ENCODE data around the gene OR2A42.
A peak's percentile ranks its signal among the peaks of the same experiment; 100 is the strongest.
"Not testable (repeated sequence)": the region's sequence is repeated elsewhere in the genome, so short reads cannot be mapped to it uniquely, and the experiment has no call there.

The OR2A42 gene

DNA sequence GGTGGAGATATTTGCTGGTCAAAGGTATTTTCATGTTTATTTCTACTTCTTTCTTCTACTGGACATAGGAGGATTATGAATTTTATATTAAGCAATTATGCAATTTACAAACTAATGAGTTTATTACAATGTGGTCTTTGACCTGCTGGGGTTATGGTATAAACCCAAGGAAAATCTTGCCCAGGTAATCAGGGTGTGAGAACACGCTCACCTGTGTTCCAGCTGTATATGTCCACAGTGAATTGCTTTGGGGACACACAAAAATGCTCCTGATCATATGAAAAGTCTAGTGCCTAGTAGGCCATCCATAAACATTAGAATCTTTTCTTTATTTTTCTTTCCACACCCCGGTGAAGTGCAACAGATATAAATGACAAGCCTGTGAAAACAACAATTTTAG, at the start of gene OR2A42:
TSS of gene OR2A42 (minus strand) at position 241 of the 400 bp plus-strand sequence. CDS start 6,762 bp downstream, outside the sequence.
- not testable (repeated sequence) for DNase-seq (ENCODE audit: low spot score)

DNA sequence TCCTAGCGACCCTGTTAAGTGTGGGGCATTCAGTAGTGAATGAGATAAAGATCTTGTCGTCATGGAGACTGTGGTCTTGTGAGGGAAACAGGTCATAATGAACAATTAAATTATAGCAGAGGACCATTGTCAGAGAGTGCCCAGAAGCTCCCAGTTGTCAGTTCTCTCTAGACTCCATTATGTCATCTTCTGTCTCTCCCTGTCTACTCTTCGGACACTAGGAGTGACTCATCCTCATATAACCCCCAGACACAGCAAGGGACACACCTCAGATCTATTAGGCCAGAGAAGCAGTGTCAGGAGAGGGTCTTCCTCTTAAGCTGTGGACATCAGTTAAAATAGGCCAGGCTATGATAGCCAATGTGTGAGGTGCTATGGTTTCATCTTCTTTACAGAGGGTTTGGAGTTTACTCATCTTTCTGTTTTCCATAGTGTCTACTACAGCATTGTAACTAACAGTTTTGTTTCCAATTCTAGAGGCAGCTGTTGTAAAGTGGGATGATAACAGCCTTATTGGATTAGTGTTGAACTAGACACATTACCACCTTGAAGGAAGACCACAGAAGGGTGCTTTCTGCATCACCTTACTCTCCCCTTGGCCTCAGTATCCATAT, 47.9 kb upstream of the OR2A42 start:
- not testable (repeated sequence) for DNase-seq (ENCODE audit: low spot score)

DNA sequence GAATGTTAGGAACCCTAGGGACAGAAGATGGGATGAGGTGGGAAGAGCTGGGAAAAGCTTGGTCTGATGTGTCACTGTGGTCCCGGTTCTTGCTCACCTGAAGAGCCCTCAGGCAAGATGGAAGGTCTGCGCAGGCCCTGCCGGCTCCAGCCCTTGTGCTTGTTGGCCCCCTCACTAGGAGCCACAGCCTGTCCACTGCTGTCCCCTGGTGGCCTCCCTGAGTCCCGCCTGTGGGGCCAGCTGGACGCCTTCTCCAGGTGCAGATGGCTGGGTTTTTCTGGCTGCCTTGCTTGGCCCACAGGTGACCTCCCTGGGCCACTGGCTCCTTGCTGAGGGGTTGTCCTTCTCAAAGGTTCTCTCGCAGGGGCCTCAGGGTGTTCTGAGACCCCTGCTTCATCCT, 44.3 kb upstream of the OR2A42 start:
- not testable (repeated sequence) for DNase-seq (ENCODE audit: low spot score)

DNA sequence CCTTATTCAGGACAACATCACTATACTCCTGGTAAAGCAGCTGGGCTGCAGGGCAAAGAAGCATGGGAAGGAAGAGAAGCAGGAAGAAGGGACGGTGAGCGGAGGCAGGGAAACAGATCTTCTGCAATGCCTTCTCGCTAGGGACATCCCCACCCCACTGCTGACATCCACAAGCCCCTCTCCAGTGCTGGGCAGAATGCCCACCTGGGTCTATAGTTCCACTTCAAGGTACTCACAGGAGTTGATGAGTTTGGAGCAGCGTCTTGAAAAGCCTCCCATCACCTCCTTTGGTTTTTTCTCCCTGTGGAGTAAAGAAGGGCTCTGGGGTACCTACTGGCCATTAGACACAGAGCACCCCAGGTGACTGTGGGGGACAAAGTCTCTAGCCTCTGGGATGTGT, 43.1 kb upstream of the OR2A42 start:
- not testable (repeated sequence) for DNase-seq (ENCODE audit: low spot score)

GRCh38 chr7:144281981-144282380, 42.6 kb upstream of the OR2A42 start:
- not testable (repeated sequence) for DNase-seq (ENCODE audit: low spot score)

GRCh38 chr7:144280010-144280409, 40.6 kb upstream of the OR2A42 start:
- not testable (repeated sequence) for DNase-seq (ENCODE audit: low spot score)

GRCh38 chr7:144275281-144275680, 35.9 kb upstream of the OR2A42 start:
- not testable (repeated sequence) for DNase-seq (ENCODE audit: low spot score)

GRCh38 chr7:144269188-144269587, 29.8 kb upstream of the OR2A42 start, which contains the start of gene CTAGE8:
TSS of gene CTAGE8 (minus strand) at chr7:144269288. CDS start at chr7:144269250, 38 bp downstream.
- not testable (repeated sequence) for DNase-seq (ENCODE audit: low spot score)

DNA sequence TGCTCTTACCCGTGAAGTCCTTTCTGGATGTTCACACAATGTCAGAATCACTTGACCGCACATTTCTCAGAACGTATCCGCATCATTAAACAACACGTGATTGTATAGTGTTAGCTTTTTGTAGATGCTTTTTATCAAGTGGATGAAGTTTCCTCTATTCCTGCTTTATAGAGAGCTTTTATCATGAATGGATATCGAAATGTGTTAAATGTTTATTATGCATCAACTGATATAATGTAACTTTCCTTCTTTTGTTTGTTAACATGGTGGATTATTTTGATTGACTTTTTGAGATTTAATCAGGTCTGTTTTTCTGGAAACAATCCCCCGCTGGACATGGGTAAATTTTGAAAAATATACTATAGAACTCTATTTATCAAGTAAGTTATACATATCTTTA, 25.3 kb upstream of the OR2A42 start, which contains the start of gene OR2A7:
TSS of gene OR2A7 (minus strand) at position 101 of the 400 bp plus-strand sequence. CDS start 5,164 bp downstream, outside the sequence.
- not testable (repeated sequence) for DNase-seq (ENCODE audit: low spot score)

DNA sequence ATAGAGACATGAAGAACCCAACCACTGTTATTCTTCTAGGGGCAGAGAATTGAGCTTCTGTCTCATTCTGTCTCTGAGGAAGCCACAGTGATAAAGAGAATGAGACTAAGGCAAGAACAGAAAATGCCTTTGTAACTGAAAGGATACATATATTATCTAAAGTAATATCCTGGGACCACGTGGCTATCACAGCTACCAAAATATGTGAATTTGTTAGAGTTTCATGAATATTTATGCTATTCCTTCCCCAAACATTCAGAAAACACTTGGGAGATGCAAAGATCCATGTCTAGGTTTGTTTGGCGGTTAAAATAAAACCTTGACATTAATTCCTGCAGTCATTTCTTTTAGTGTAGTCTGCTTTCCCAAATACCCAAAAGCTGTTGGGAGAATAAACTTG, 22.7 kb upstream of the OR2A42 start:
- DNase-seq (ENCODE audit: low spot score): not testable (repeated sequence)

GRCh38 chr7:144259067-144259466, 19.7 kb upstream of the OR2A42 start:
- DNase-seq (ENCODE audit: low spot score): not testable (repeated sequence)

- DNase-seq (ENCODE audit: low spot score): peak; percentile 2
Observed at GRCh38 chr7:144256112-144256511, 16.7 kb upstream of the OR2A42 start.

DNA sequence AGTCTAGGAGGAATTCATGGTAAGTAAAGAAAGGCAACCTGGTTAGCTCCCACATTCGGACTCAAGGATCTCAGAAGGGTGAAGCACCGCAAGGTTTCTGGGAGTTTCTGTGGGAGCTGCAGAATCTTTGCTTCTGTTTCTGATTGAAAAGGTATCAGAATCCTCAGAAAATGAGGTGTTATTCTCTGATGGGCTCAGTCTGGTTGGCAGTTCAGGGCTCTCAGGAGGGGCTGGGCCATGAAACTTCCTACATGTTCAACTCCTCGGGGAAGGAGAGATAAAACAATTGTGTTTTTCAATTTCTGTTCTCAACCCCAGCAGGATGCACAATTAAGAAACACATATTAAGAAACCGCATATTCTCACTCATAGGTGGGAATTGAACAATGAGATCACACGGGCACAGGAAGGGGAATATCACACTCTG, 16.1 kb upstream of the OR2A42 start:
- DNase-seq (ENCODE audit: low spot score): peak; percentile 2

- DNase-seq (ENCODE audit: low spot score): not testable (repeated sequence)
Observed at GRCh38 chr7:144252307-144252706, 12.9 kb upstream of the OR2A42 start.

- not testable (repeated sequence) for DNase-seq (ENCODE audit: low spot score)
Observed at GRCh38 chr7:144247674-144248330, 8.4 kb upstream of the OR2A42 start.

GRCh38 chr7:144246967-144247366, 7.6 kb upstream of the OR2A42 start:
- not testable (repeated sequence) for DNase-seq (ENCODE audit: low spot score)

DNA sequence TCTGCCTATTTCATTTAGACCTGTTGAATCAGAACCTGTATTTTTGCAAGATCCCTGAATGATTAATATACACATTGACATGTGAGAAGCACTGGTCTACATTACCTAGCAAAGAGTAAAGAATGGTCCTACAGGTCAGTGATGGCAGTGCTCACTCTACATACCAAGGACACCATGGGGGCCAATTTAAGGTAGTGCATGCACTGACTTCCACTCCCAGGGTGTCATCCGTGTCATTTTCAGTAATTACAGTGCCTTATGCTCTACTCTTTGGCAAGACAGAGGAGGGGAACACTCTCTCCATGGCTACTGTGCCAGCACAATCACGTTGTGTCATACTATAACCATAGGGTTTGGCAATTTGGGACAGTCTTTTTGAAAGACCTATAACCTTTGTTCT, 6.0 kb upstream of the OR2A42 start:
- DNase-seq (ENCODE audit: low spot score): not testable (repeated sequence)

- not testable (repeated sequence) for DNase-seq (ENCODE audit: low spot score)
Observed at GRCh38 chr7:144238530-144239082, 799 bp downstream of the OR2A42 start.

- DNase-seq (ENCODE audit: low spot score): not testable (repeated sequence)
Observed at GRCh38 chr7:144233039-144233438, 6.4 kb downstream of the OR2A42 start.

- DNase-seq (ENCODE audit: low spot score): not testable (repeated sequence)
Observed at GRCh38 chr7:144231027-144231426, 8.4 kb downstream of the OR2A42 start.

DNA sequence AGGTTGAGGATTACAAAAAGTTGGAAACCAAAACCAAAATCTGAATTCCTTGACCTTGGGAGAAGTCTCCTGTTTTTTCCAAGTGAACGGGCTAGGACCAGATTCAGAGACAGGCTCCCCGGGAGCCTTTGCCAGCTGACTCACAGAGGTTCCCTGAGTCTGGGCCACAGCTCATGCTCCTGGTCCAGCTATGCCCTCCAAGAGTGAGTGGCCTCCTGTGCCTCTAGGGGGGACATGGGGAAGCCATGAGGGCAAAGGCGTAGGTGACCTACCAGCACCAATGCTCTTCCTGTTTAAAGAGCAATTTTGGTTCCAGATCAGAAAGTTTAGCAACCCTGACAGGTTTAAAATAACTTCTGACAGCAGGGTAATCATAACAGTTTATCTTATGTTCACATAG, 10.6 kb downstream of the OR2A42 start:
- DNase-seq (ENCODE audit: low spot score): not testable (repeated sequence)

DNA sequence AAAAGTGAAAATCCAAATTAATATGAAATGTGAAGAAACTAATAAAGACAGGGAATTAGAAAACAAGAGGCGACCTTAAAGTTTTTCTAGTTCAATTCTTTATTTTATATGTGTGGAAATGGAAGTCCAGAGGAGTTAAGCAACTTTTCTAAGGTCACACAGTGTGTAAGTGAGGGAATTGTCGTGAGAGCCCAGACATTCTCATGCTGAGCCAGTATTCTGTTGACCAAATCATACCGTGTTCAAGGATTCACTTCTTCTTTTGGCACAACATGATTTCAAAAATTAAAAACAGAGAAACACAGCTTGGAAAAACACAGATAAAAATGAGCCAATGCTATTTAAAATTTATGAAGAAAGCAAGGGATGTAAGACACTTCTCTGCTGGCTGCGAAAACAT, 12.5 kb downstream of the OR2A42 start:
- DNase-seq (ENCODE audit: low spot score): not testable (repeated sequence)

GRCh38 chr7:144223675-144224074, 15.7 kb downstream of the OR2A42 start:
- DNase-seq (ENCODE audit: low spot score): not testable (repeated sequence)

Data from hematopoietic multipotent progenitor cell treated with erythropoietin and hydrocortisone succinate and interleukin-3 and kit ligand, for 15 days (in vitro differentiated cells).